Astrocyte (in vitro differentiated cells and primary cell): ENCODE data around the gene NRAS. TPM values are rescaled to one million over a fixed set of nuclear protein-coding genes. Genes with fewer than 3 reads are reported as not detected.

Experiments
- DNase-seq: peaks from one replicate; pipeline ENCODE4 v3.0.0-alpha.2; 2010; ENCODE audit warnings: low read depth
- FAIRE-seq: peaks from 2 replicates; lab custom pipeline; 2011; peaks lifted over from hg19 to GRCh38; lab: Jason Lieb, UNC
- H2AFZ ChIP-seq: 2 replicates; pipeline ENCODE4 v1.6.0; 2012; ENCODE audit warnings: low read depth, low read length, inconsistent platforms
- H3K27ac ChIP-seq: 2 replicates; pipeline ENCODE4 v1.5.1; 2011; ENCODE audit warnings: low read depth, low read length, inconsistent platforms
- H3K27me3 ChIP-seq: 2 replicates; pipeline ENCODE4 v1.6.0; 2011; ENCODE audit warnings: low read length, inconsistent platforms; ENCODE audit not compliant: insufficient read depth
- H3K36me3 ChIP-seq: 2 replicates; pipeline ENCODE4 v1.5.1; 2011; ENCODE audit warnings: low read length, inconsistent platforms; ENCODE audit not compliant: insufficient read depth
- H3K4me1 ChIP-seq: 2 replicates; pipeline ENCODE4 v1.5.1; 2011; ENCODE audit warnings: low read length, inconsistent platforms; ENCODE audit not compliant: insufficient read depth
- H3K4me2 ChIP-seq: 2 replicates; pipeline ENCODE4 v1.6.0; 2012; ENCODE audit warnings: low read length, inconsistent platforms
- H3K4me3 ChIP-seq: 2 replicates; pipeline ENCODE4 v1.5.1; 2011; ENCODE audit warnings: low read depth, mild to moderate bottlenecking, low read length, inconsistent platforms; ENCODE audit not compliant: insufficient read depth
- H3K79me2 ChIP-seq: 2 replicates; pipeline ENCODE4 v1.6.0; 2012; ENCODE audit warnings: mild to moderate bottlenecking, low read length, inconsistent platforms; ENCODE audit not compliant: insufficient read depth
- H3K9ac ChIP-seq: 2 replicates; pipeline ENCODE4 v1.6.0; 2012; ENCODE audit warnings: mild to moderate bottlenecking, low read length, inconsistent platforms
- H3K9me3 ChIP-seq: 2 replicates; pipeline ENCODE4 v1.5.1; 2012; ENCODE audit warnings: low read depth, mild to moderate bottlenecking, low read length, inconsistent platforms; ENCODE audit not compliant: insufficient read depth
- H4K20me1 ChIP-seq: 2 replicates; pipeline ENCODE4 v1.6.0; 2012; ENCODE audit warnings: low read length, inconsistent platforms; ENCODE audit not compliant: insufficient read depth
- H3K27ac Mint-ChIP-seq: one replicate; pipeline ENCODE4 v1.8.0; 2021; ENCODE audit warnings: mild to moderate bottlenecking, mixed read lengths; ENCODE audit not compliant: unreplicated experiment
- H3K27me3 Mint-ChIP-seq: one replicate; pipeline ENCODE4 v1.8.0; 2021; ENCODE audit warnings: low read depth, mixed read lengths; ENCODE audit not compliant: unreplicated experiment
- H3K36me3 Mint-ChIP-seq: one replicate; pipeline ENCODE4 v1.8.0; 2021; ENCODE audit warnings: low read depth, mixed read lengths; ENCODE audit not compliant: unreplicated experiment
- H3K4me1 Mint-ChIP-seq: one replicate; pipeline ENCODE4 v1.8.0; 2021; ENCODE audit warnings: low read depth, mixed read lengths; ENCODE audit not compliant: unreplicated experiment
- H3K4me3 Mint-ChIP-seq: one replicate; pipeline ENCODE4 v1.8.0; 2021; ENCODE audit warnings: mild to moderate bottlenecking, moderate library complexity, mixed read lengths; ENCODE audit not compliant: unreplicated experiment
- H3K9me3 Mint-ChIP-seq: one replicate; pipeline ENCODE4 v1.8.0; 2021; ENCODE audit warnings: mild to moderate bottlenecking, mixed read lengths; ENCODE audit not compliant: unreplicated experiment
- CTCF ChIP-seq: IDR thresholded peaks from 2 replicates; pipeline ENCODE4 v1.5.1; 2011; ENCODE audit warnings: low read depth, mild to moderate bottlenecking, inconsistent platforms, low read length, moderate library complexity; ENCODE audit not compliant: insufficient read depth
- EZH2 ChIP-seq: IDR thresholded peaks from 2 replicates; pipeline ENCODE4 v1.6.1; 2012; ENCODE audit warnings: mild to moderate bottlenecking, low read length, inconsistent platforms; ENCODE audit not compliant: insufficient read depth
- total RNA-seq: library from RNA; stranded (reverse); gene quantifications from 2 replicates; pipeline ENCODE4 v1.2.1, GENCODE V29; 2021

The NRAS gene
- total RNA-seq, 1 donor from 2014 or later = 63.8 TPM

- Histone ChIP-seq H3K4me2 (no peak overlapping the region), H4K20me1 (no peaks in the 10 kb centered on the region), H3K27ac (no peak overlapping the region), H2AFZ (no peak overlapping the region), H3K4me1 (no peaks in the 10 kb centered on the region), H3K79me2 (no peaks in the 10 kb centered on the region), H3K4me3 (no peak overlapping the region), H3K27me3 (no peaks in the 10 kb centered on the region), H3K9ac (no peak overlapping the region), H3K9me3 (no peaks in the 10 kb centered on the region), H3K36me3 (no peaks in the 10 kb centered on the region)
- TF ChIP-seq EZH2 (no peak), CTCF (no peak)
- FAIRE-seq = no peak
- no peaks in the 10 kb centered on the region for H3K9me3 Mint-ChIP-seq
- no peak overlapping the region for H3K4me3 Mint-ChIP-seq
- peaks cover 5% of the 10 kb centered on the region for H3K27me3 Mint-ChIP-seq
- no peaks in the 10 kb centered on the region for H3K36me3 Mint-ChIP-seq
- no peak overlapping the region for H3K27ac Mint-ChIP-seq
- H3K4me1 Mint-ChIP-seq = peaks cover 6% of the 10 kb centered on the region
- no peak for DNase-seq
Measured at GRCh38 chr1:114694540-114695310, 21.8 kb downstream of the NRAS start.

- H3K27me3 Mint-ChIP-seq = peaks cover 16% of the 10 kb centered on the region
- H4K20me1 ChIP-seq = no peaks in the 10 kb centered on the region
- H3K79me2 ChIP-seq = no peaks in the 10 kb centered on the region
- H3K27ac Mint-ChIP-seq = no peak overlapping the region
- H3K4me2 ChIP-seq = no peak overlapping the region
- no peak overlapping the region for H3K9ac ChIP-seq
- no peaks in the 10 kb centered on the region for H3K36me3 ChIP-seq
- no peaks in the 10 kb centered on the region for H3K36me3 Mint-ChIP-seq
- H3K4me1 Mint-ChIP-seq = peaks cover 6% of the 10 kb centered on the region
- H3K4me3 ChIP-seq = no peak overlapping the region
- H3K27ac ChIP-seq = no peak overlapping the region
- H3K4me3 Mint-ChIP-seq = no peak overlapping the region
- H2AFZ ChIP-seq = no peak overlapping the region
- peaks cover 9% of the 10 kb centered on the region for H3K27me3 ChIP-seq
- TF ChIP-seq CTCF = no peak
- no peak for TF ChIP-seq EZH2
- FAIRE-seq (no peak), DNase-seq (no peak)
- no peaks in the 10 kb centered on the region for H3K4me1 ChIP-seq
- no peaks in the 10 kb centered on the region for H3K9me3 ChIP-seq
- H3K9me3 Mint-ChIP-seq = no peaks in the 10 kb centered on the region
Measured at GRCh38 chr1:114692947-114693346, 23.6 kb downstream of the NRAS start.

GRCh38 chr1:114691061-114691460 lies 25.5 kb downstream of the NRAS start:
- Histone ChIP-seq H3K4me3 (no peak overlapping the region), H3K27ac (no peak overlapping the region), H2AFZ (no peak overlapping the region), H3K27me3 (peaks cover 16% of the 10 kb centered on the region), H3K9ac (no peak overlapping the region), H3K9me3 (no peaks in the 10 kb centered on the region), H3K79me2 (no peaks in the 10 kb centered on the region), H4K20me1 (no peaks in the 10 kb centered on the region), H3K4me1 (no peaks in the 10 kb centered on the region), H3K4me2 (no peak overlapping the region), H3K36me3 (no peaks in the 10 kb centered on the region)
- no peak for DNase-seq
- Mint-ChIP-seq H3K4me1 (peaks cover 6% of the 10 kb centered on the region), H3K27ac (no peak overlapping the region), H3K4me3 (no peak overlapping the region), H3K9me3 (no peaks in the 10 kb centered on the region), H3K27me3 (peaks cover 30% of the 10 kb centered on the region), H3K36me3 (no peaks in the 10 kb centered on the region)
- TF ChIP-seq CTCF (no peak), EZH2 (no peak)
- no peak for FAIRE-seq
